ENCODE data around the gene ZBED6. TPM values are rescaled to one million over a fixed set of nuclear protein-coding genes. Genes with fewer than 3 reads are reported as not detected.

The ZBED6 gene, protein sequence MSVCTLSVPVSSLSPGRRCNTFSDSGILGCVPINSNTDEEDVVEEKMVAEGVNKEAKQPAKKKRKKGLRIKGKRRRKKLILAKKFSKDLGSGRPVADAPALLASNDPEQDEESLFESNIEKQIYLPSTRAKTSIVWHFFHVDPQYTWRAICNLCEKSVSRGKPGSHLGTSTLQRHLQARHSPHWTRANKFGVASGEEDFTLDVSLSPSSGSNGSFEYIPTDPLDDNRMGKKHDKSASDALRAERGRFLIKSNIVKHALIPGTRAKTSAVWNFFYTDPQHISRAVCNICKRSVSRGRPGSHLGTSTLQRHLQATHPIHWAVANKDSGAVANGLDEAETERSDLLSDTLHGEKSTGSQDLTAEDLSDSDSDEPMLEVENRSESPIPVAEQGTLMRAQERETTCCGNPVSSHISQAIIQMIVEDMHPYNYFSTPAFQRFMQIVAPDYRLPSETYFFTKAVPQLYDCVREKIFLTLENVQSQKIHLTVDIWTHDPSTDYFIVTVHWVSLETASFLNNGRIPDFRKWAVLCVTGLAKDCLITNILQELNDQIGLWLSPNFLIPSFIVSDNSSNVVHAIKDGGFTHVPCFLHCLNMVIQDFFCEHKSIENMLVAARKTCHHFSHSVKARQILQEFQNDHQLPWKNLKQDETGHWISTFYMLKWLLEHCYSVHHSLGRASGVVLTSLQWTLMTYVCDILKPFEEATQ (N-terminal part only)
- total RNA-seq: 39.7 and 40.0 TPM in 2 replicates
- 21.4 TPM for total RNA-seq (2013)
- 1.1 and 2.8 TPM in 2 replicates for polyA plus RNA-seq
- 12.7 and 17.8 TPM in 2 replicates for polyA minus RNA-seq

GRCh38 chr1:203795441-203796235 lies at the start of gene ZBED6, which contains the start of gene ZC3H11A:
TSS of gene ZBED6 (plus strand) at chr1:203795623. CDS start at chr1:203797523, 1,900 bp downstream.
TSS of gene ZC3H11A (plus strand) at chr1:203795623. CDS start at chr1:203817071, 21,448 bp downstream.
- Mint-ChIP-seq H3K4me1 (peaks cover 49% of the 10 kb centered on the region), H3K27me3 (no peaks in the 10 kb centered on the region), H3K9me3 (ENCODE audit: insufficient read depth) (no peaks in the 10 kb centered on the region), H3K27ac (peak within 1 kb of the TSS; percentile 97), H3K4me3 (peak within 1 kb of the TSS; percentile 88)
- Histone ChIP-seq H3K9ac (ENCODE audit: low read length) (peak within 1 kb of the TSS; percentile 85), H3K36me3 (replicated peaks in 1 of 2; ENCODE audit: control extremely low read depth in 1 of 2, control insufficient read depth in 1 of 2, extremely low read depth in 1 of 2, insufficient read depth in 2 of 2, low read length in 1 of 2) (peaks cover 2 to 30% of the 10 kb centered on the region in 2 experiments), H3K4me1 (ENCODE audit: control insufficient read depth in 2 of 2, insufficient read depth in 2 of 2, low read length in 2 of 2) (peaks cover 37% of the 10 kb centered on the region in 2 donors), H3K79me2 (ENCODE audit: control insufficient read depth, insufficient read depth, low read length) (peaks cover 52% of the 10 kb centered on the region), H3K9me3 (ENCODE audit: control extremely low read depth in 1 of 3, control insufficient read depth in 2 of 3, insufficient read depth in 1 of 3, low read length in 2 of 3) (no peaks in the 10 kb centered on the region), H3K27ac (ENCODE audit: low read length in 2 of 2) (peak within 1 kb of the TSS; percentile 85 to 94), H3K27me3 (replicated peaks in 1 of 4; ENCODE audit: control extremely low read depth in 1 of 4, control insufficient read depth in 3 of 4, insufficient read depth in 4 of 4, low read length in 3 of 4) (no peaks in the 10 kb centered on the region), H3K4me3 (ENCODE audit: control extremely low read depth in 1 of 5, extremely low read depth in 1 of 5, insufficient read depth in 1 of 5, low read depth in 2 of 5, low read length in 4 of 5) (peak within 1 kb of the TSS; percentile 62 to 86 (median 78)), H4K20me1 (ENCODE audit: control insufficient read depth, insufficient read depth, low read length, poor library complexity, severe bottlenecking) (peaks cover 38% of the 10 kb centered on the region), H2AFZ (ENCODE audit: insufficient read depth, low read depth, low read length, poor library complexity, severe bottlenecking) (peak within 1 kb of the TSS; percentile 72), H3K4me2 (replicated peaks; ENCODE audit: low read depth, low read length, poor library complexity, severe bottlenecking) (peak within 1 kb of the TSS; percentile 84)
- intact Hi-C loops (cut with micrococcal nuclease): loop anchor here (1.0 to 10.0 kb wide), 6 partner anchors 42 to 841 kb away; partner anchors contain the start of genes ADIPOR1, ATP2B4, PPFIA4 and SNRPE
- ATAC-seq (ENCODE audit: low read depth) (peak; percentile 98), DNase-seq (peak; percentile 99)
- under 1% methylated on average over 44 of the region's 59 CpGs for WGBS (ENCODE audit: insufficient coverage)
- ChIA-PET POLR2A (no interaction called here), CTCF (interaction anchor here (0.9 kb wide), 1 partner anchor 93 kb away, joined by 3 read pairs; no protein-coding TSS in a partner anchor)
- TF ChIP-seq, protein P1, sequence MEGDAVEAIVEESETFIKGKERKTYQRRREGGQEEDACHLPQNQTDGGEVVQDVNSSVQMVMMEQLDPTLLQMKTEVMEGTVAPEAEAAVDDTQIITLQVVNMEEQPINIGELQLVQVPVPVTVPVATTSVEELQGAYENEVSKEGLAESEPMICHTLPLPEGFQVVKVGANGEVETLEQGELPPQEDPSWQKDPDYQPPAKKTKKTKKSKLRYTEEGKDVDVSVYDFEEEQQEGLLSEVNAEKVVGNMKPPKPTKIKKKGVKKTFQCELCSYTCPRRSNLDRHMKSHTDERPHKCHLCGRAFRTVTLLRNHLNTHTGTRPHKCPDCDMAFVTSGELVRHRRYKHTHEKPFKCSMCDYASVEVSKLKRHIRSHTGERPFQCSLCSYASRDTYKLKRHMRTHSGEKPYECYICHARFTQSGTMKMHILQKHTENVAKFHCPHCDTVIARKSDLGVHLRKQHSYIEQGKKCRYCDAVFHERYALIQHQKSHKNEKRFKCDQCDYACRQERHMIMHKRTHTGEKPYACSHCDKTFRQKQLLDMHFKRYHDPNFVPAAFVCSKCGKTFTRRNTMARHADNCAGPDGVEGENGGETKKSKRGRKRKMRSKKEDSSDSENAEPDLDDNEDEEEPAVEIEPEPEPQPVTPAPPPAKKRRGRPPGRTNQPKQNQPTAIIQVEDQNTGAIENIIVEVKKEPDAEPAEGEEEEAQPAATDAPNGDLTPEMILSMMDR (IDR thresholded peaks at IDR 0.05): no peak
- no peak for TF ChIP-seq EZH2 (IDR thresholded peaks at IDR 0.05; ENCODE audit: borderline replicate concordance, insufficient read depth, low read depth, low read length, poor library complexity, severe bottlenecking)
